Parathyroid adenoma (tissue), 2 donors: ENCODE data around the gene TLCD3A.
"Not testable (repeated sequence)": the region's sequence is repeated elsewhere in the genome, so short reads cannot be mapped to it uniquely, and the experiment has no call there.

Source experiments
- H2AFZ ChIP-seq: fragments of 300-600 bp; sonication (generic); one replicate; pipeline ENCODE4 v1.7.0; 2017; ENCODE audit warnings: antibody characterized with exemption, mild to moderate bottlenecking
- H3K27ac ChIP-seq: fragments of 300-600 bp; sonication (generic); one replicate; pipeline ENCODE4 v1.7.0; 2017
- H3K27me3 ChIP-seq: fragments of 300-600 bp; sonication (generic); one replicate; pipeline ENCODE4 v1.7.0; 2017; ENCODE audit warnings: low read length; ENCODE audit not compliant: control insufficient read depth, insufficient read depth
- H3K36me3 ChIP-seq: fragments of 300-600 bp; sonication (generic); one replicate; pipeline ENCODE4 v1.7.0; 2017; ENCODE audit warnings: low read length; ENCODE audit not compliant: control insufficient read depth, insufficient read depth
- H3K4me1 ChIP-seq: fragments of 300-600 bp; sonication (generic); one replicate; pipeline ENCODE4 v1.7.0; 2017; ENCODE audit warnings: control low read depth
- H3K4me2 ChIP-seq: fragments of 300-600 bp; sonication (generic); one replicate; pipeline ENCODE4 v1.7.0; 2017; ENCODE audit warnings: low read length
- H3K4me3 ChIP-seq: fragments of 300-600 bp; sonication (generic); one replicate; pipeline ENCODE4 v1.7.0; 2017; ENCODE audit warnings: low read depth, low read length
- H3K79me2 ChIP-seq: fragments of 300-600 bp; sonication (generic); one replicate; pipeline ENCODE4 v1.7.0; 2017; ENCODE audit warnings: control low read depth
- H3K9ac ChIP-seq: fragments of 300-600 bp; sonication (generic); one replicate; pipeline ENCODE4 v1.7.0; 2017; ENCODE audit warnings: mild to moderate bottlenecking
- H3K9me3 ChIP-seq: fragments of 300-600 bp; sonication (generic); one replicate; pipeline ENCODE4 v1.7.0; 2017; ENCODE audit warnings: low read length; ENCODE audit not compliant: control insufficient read depth
- CTCF ChIP-seq: fragments of 300-600 bp; sonication (generic); IDR thresholded peaks from one replicate; pipeline ENCODE4 v1.7.0; 2017; ENCODE audit warnings: antibody characterized with exemption, mild to moderate bottlenecking
- donor health status: primary hyperparathyroidism.

Gene TLCD3A

GRCh38 chr17:692116-692515, 40.3 kb upstream of the TLCD3A start:
- Histone ChIP-seq H3K4me3 (no peak overlapping the region), H3K9ac (no peak overlapping the region), H3K79me2 (no peaks in the 10 kb centered on the region), H3K27me3 (no peaks in the 10 kb centered on the region), H2AFZ (no peak overlapping the region), H3K4me1 (peaks cover 18% of the 10 kb centered on the region), H3K27ac (no peak overlapping the region), H3K4me2 (no peak overlapping the region), H3K36me3 (no peaks in the 10 kb centered on the region), H3K9me3 (no peaks in the 10 kb centered on the region)
- TF ChIP-seq CTCF: no peak

GRCh38 chr17:693791-694638, 38.4 kb upstream of the TLCD3A start:
- Histone ChIP-seq H3K27ac (no peak overlapping the region), H3K9me3 (no peaks in the 10 kb centered on the region), H3K4me2 (peak overlapping the region; percentile 20), H3K36me3 (no peaks in the 10 kb centered on the region), H3K4me3 (no peak overlapping the region), H3K9ac (no peak overlapping the region), H3K79me2 (no peaks in the 10 kb centered on the region), H3K27me3 (no peaks in the 10 kb centered on the region), H2AFZ (no peak overlapping the region), H3K4me1 (peaks cover 18% of the 10 kb centered on the region)
- TF ChIP-seq CTCF: no peak

- Histone ChIP-seq H3K36me3 (no peaks in the 10 kb centered on the region), H3K79me2 (peaks cover 7% of the 10 kb centered on the region), H3K27ac (peak overlapping the region; percentile 72), H2AFZ (no peak overlapping the region), H3K27me3 (no peaks in the 10 kb centered on the region), H3K9ac (no peak overlapping the region), H3K4me3 (peak overlapping the region; percentile 6), H3K9me3 (no peaks in the 10 kb centered on the region), H3K4me1 (peaks cover 9% of the 10 kb centered on the region), H3K4me2 (peak overlapping the region; percentile 29)
- TF ChIP-seq CTCF: peak; percentile 2
These were observed 36.0 kb upstream of the TLCD3A start for GRCh38 chr17:696369-696768.

GRCh38 chr17:697682-698081, 34.7 kb upstream of the TLCD3A start:
- no peak overlapping the region for H3K27ac ChIP-seq
- H3K4me2 ChIP-seq: no peak overlapping the region
- H3K9ac ChIP-seq: no peak overlapping the region
- no peaks in the 10 kb centered on the region for H3K9me3 ChIP-seq
- H3K4me1 ChIP-seq: peaks cover 9% of the 10 kb centered on the region
- H3K4me3 ChIP-seq: no peak overlapping the region
- H3K79me2 ChIP-seq: peaks cover 7% of the 10 kb centered on the region
- H3K27me3 ChIP-seq: no peaks in the 10 kb centered on the region
- H2AFZ ChIP-seq: no peak overlapping the region
- TF ChIP-seq CTCF: no peak
- no peaks in the 10 kb centered on the region for H3K36me3 ChIP-seq

GRCh38 chr17:698096-698495, 34.3 kb upstream of the TLCD3A start:
- H3K4me3 ChIP-seq, H3K27me3 ChIP-seq, H3K79me2 ChIP-seq, H3K27ac ChIP-seq, H3K9me3 ChIP-seq, H3K4me2 ChIP-seq, H2AFZ ChIP-seq, H3K36me3 ChIP-seq, H3K9ac ChIP-seq, H3K4me1 ChIP-seq: not testable (repeated sequence)
